K562 (cell line): ENCODE measurements around the gene C6orf15. TPM values are rescaled to one million over a fixed set of nuclear protein-coding genes. Genes with fewer than 3 reads are reported as not detected.

Source experiments
- ATAC-seq: fragments of 200-7000 bp; cut with Tn5 transposase; 3 replicates; pipeline ENCODE4 v1.9.1; 2020; ENCODE audit warnings: moderate library complexity
- BruUV-seq: library from RNA; stranded (reverse); fragments of 400-500 nt; replicated peaks from 2 replicates; lab custom pipeline; 2021; lab: Mats Ljungman, UMichigan
- CTCF ChIA-PET: fragments of 300-600 bp; formaldehyde crosslinking; extraction: SDS; loops from one replicate; lab custom pipeline; 2021; ENCODE audit warnings: low intra/inter-chr PET ratio; lab: Yijun Ruan, JAX
- POLR2A ChIA-PET: fragments of 300-600, 350-650 bp; sonication (Branson Sonifier 250); formaldehyde crosslinking; extraction: SDS; loops from one replicate; lab custom pipeline; 2021; ENCODE audit warnings: antibody characterized with exemption, inconsistent platforms; lab: Yijun Ruan, JAX
- DNase-seq, 4 experiments: peaks; one replicate each; pipeline versions ENCODE4 v3.0.0 to v3.0.0-alpha.2; 2011 to 2018; ENCODE audit warnings: low spot score in 3 of 4, mixed read lengths in 3 of 4; ENCODE audit errors: extremely low read depth in 1 of 4
- FAIRE-seq: peaks from 2 replicates; lab custom pipeline; 2011; peaks lifted over from hg19 to GRCh38; lab: Jason Lieb, UNC
- H2AFZ ChIP-seq: 2 replicates; pipeline ENCODE4 v1.6.0; 2011; ENCODE audit warnings: low read depth, low read length, control low read depth, inconsistent platforms
- H3K27ac ChIP-seq: fragments of 200-600 bp; 3 replicates; pipeline ENCODE4 v1.8.0; 2011; ENCODE audit warnings: low read depth, mild to moderate bottlenecking, control low read depth, inconsistent platforms, low read length, moderate library complexity, mixed read lengths; ENCODE audit errors: extremely low read depth
- H3K27me3 ChIP-seq, 2 experiments: fragments of 300-600 bp in 1 of 2; 2 replicates in 1 of 2; 3 replicates in 1 of 2; pipeline versions ENCODE4 v1.6.0 to v1.8.0; 2011; ENCODE audit warnings: inconsistent platforms in 2 of 2, low read length in 2 of 2, mild to moderate bottlenecking in 1 of 2, mixed read lengths in 1 of 2, moderate library complexity in 1 of 2; ENCODE audit not compliant: control insufficient read depth in 2 of 2, insufficient read depth in 2 of 2
- H3K36me3 ChIP-seq: fragments of 300-600 bp; 3 replicates; pipeline ENCODE4 v1.8.0; 2011; ENCODE audit warnings: mild to moderate bottlenecking, low read length, inconsistent platforms; ENCODE audit not compliant: control insufficient read depth, insufficient read depth
- H3K4me1 ChIP-seq, 2 experiments: fragments of 200-600 bp in 1 of 2; replicated peaks in 1 of 2; 2 replicates in 1 of 2; 3 replicates in 1 of 2; pipeline versions ENCODE4 v1.5.1 to v1.8.0; 2011; ENCODE audit warnings: inconsistent platforms in 2 of 2, low read length in 2 of 2, mild to moderate bottlenecking in 1 of 2, mixed read lengths in 1 of 2, moderate library complexity in 1 of 2; ENCODE audit not compliant: control insufficient read depth in 2 of 2, insufficient read depth in 2 of 2
- H3K4me2 ChIP-seq: 2 replicates; pipeline ENCODE4 v1.6.1; 2011; ENCODE audit warnings: low read length, control low read depth, inconsistent platforms, mixed read lengths; ENCODE audit not compliant: insufficient read depth
- H3K4me3 ChIP-seq: fragments of 200-600 bp; sonication (generic), shearing (Covaris generic); 2 replicates; pipeline ENCODE4 v1.5.1; 2016; ENCODE audit warnings: control low read depth, inconsistent platforms
- H3K79me2 ChIP-seq: fragments of 200-600 bp; 3 replicates; pipeline ENCODE4 v1.8.0; 2011; ENCODE audit warnings: low read length, inconsistent platforms; ENCODE audit not compliant: control insufficient read depth, insufficient read depth
- H3K9ac ChIP-seq, 2 experiments: 2 replicates each; pipeline versions ENCODE4 v1.6.0 to v1.6.1; 2011; ENCODE audit warnings: low read depth in 2 of 2, low read length in 2 of 2, control low read depth in 1 of 2, inconsistent platforms in 1 of 2, mild to moderate bottlenecking in 1 of 2, mixed read lengths in 1 of 2; ENCODE audit not compliant: insufficient read depth in 1 of 2
- H3K9me1 ChIP-seq: one replicate; pipeline ENCODE4 v1.6.0; 2011; ENCODE audit warnings: inconsistent platforms, mild to moderate bottlenecking, low read length, moderate library complexity; ENCODE audit not compliant: control insufficient read depth, insufficient read depth
- H3K9me3 ChIP-seq: replicated peaks from 2 replicates; pipeline ENCODE4 v1.5.1; 2011; ENCODE audit warnings: low read depth, low read length, inconsistent platforms; ENCODE audit not compliant: control insufficient read depth, insufficient read depth
- H4K20me1 ChIP-seq: replicated peaks from 2 replicates; pipeline ENCODE4 v1.6.1; 2011; ENCODE audit warnings: low read length, inconsistent platforms, mixed read lengths; ENCODE audit not compliant: control insufficient read depth, insufficient read depth
- BRCA1 ChIP-seq, 2 experiments: fragments of 450-650 bp in 1 of 2; sonication (generic) in 1 of 2; formaldehyde crosslinking in 1 of 2; IDR thresholded peaks; 2 replicates each; pipeline versions ENCODE4 v1.5.0 to v1.6.1; 2017 to 2020; ENCODE audit warnings: mild to moderate bottlenecking in 1 of 2, missing genetic modification reagents in 1 of 2
- DLX4 ChIP-seq: fragments of 250-450 bp; sonication (Bioruptor Pico); IDR thresholded peaks from 2 replicates; pipeline ENCODE4 v1.6.1; 2021; ENCODE audit warnings: mild to moderate bottlenecking
- HLTF ChIP-seq: fragments of 450-650 bp; IDR thresholded peaks from 2 replicates; pipeline ENCODE4 v1.6.1; 2016
- HNRNPH1 ChIP-seq: fragments of 200-400 bp; formaldehyde crosslinking; optimal IDR thresholded peaks from 2 replicates; pipeline ENCODE3; 2017; ENCODE audit warnings: low read depth, mild to moderate bottlenecking, low read length, moderate library complexity
- MAFF ChIP-seq: IDR thresholded peaks from 2 replicates; pipeline ENCODE4 v1.6.1; 2012; ENCODE audit warnings: low read length, improper control_type of control experiment
- MYC ChIP-seq, 2 experiments: fragments of 250-450 bp in 1 of 2; sonication (Bioruptor Pico) in 1 of 2; IDR thresholded peaks; 2 replicates each; pipeline versions ENCODE4 v1.5.1 to v1.6.1; 2012 to 2021; ENCODE audit warnings: low read depth in 2 of 2, borderline replicate concordance in 1 of 2, improper control_type of control experiment in 1 of 2, low read length in 1 of 2, mild to moderate bottlenecking in 1 of 2, moderate library complexity in 1 of 2
- NFATC3 ChIP-seq: fragments of 450-650 bp; IDR thresholded peaks from 2 replicates; pipeline ENCODE4 v1.6.1; 2017; ENCODE audit warnings: mild to moderate bottlenecking
- NONO ChIP-seq, 2 experiments: fragments of 200-400 bp in 1 of 2; fragments of 450-650 bp in 1 of 2; formaldehyde crosslinking in 1 of 2; IDR thresholded peaks; 2 replicates each; pipeline ENCODE4 v1.6.1; 2017; ENCODE audit warnings: low read depth in 2 of 2, mild to moderate bottlenecking in 2 of 2, moderate library complexity in 2 of 2, low read length in 1 of 2
- NR2C2 ChIP-seq, 2 experiments: fragments of 200-800 bp in 1 of 2; sonication (Bioruptor generic) in 1 of 2; sonication (generic) in 1 of 2; formaldehyde crosslinking in 1 of 2; IDR thresholded peaks; 2 replicates each; pipeline versions ENCODE4 v1.6.1 to v1.8.0; 2016 to 2022; ENCODE audit warnings: mild to moderate bottlenecking in 1 of 2, missing compliant biosample characterization in 1 of 2, missing genetic modification characterization in 1 of 2, missing genetic modification reagents in 1 of 2
- SMARCB1 ChIP-seq: IDR thresholded peaks from 2 replicates; pipeline ENCODE4 v1.6.1; 2011; ENCODE audit warnings: improper control_type of control experiment, low read depth; ENCODE audit not compliant: insufficient read length
- STAT5A ChIP-seq: IDR thresholded peaks from 2 replicates; pipeline ENCODE4 v1.6.1; 2012; ENCODE audit warnings: low read length, inconsistent platforms, borderline replicate concordance
- THRB ChIP-seq: fragments of 450-650 bp; formaldehyde crosslinking; conservative IDR thresholded peaks from 2 replicates; pipeline ENCODE4 v1.4.0; 2022; ENCODE audit warnings: mild to moderate bottlenecking, missing genetic modification characterization
- TOE1 ChIP-seq, 2 experiments: fragments of 450-650 bp in 1 of 2; sonication (generic) in 1 of 2; formaldehyde crosslinking in 1 of 2; IDR thresholded peaks; 2 replicates each; pipeline versions ENCODE4 v1.7.1 to v1.8.0; 2016 to 2022; ENCODE audit warnings: borderline replicate concordance in 2 of 2, mild to moderate bottlenecking in 2 of 2, antibody characterized with exemption in 1 of 2, inconsistent platforms in 1 of 2, low read depth in 1 of 2, missing genetic modification reagents in 1 of 2, moderate library complexity in 1 of 2
- ZBTB34 ChIP-seq: fragments of 250-450 bp; sonication (Bioruptor Pico); IDR thresholded peaks from 2 replicates; pipeline ENCODE4 v1.8.0; 2021; ENCODE audit warnings: mild to moderate bottlenecking, moderate library complexity
- ZNF140 ChIP-seq: fragments of 250-450 bp; sonication (Bioruptor Pico); IDR thresholded peaks from 2 replicates; pipeline ENCODE4 v1.8.0; 2021; ENCODE audit warnings: moderate library complexity, mild to moderate bottlenecking, inconsistent platforms
- ZNF143 ChIP-seq: sonication (generic); formaldehyde crosslinking; IDR thresholded peaks from 2 replicates; pipeline ENCODE4 v1.9.0; 2022; ENCODE audit warnings: mild to moderate bottlenecking, missing genetic modification reagents
- WGBS: fragments of 100-300 bp; shearing (Covaris generic); methylation state at CpG from one replicate; pipeline ENCODE4 v1.1.6; 2016; ENCODE audit warnings: low coverage, mixed read lengths; ENCODE audit not compliant: insufficient coverage; ENCODE audit errors: missing lambda C conversion rate; 5-methylcytosine and 5-hydroxymethylcytosine counted together
- in situ Hi-C: fragments of 300-500 bp; cut with MboI; formaldehyde crosslinking; loops from 4 replicates; pipeline ENCODE4 v1.15.0; 2018; ENCODE audit warnings: inconsistent platforms, mixed read lengths
- intact Hi-C: fragments of 100-400 bp; cut with micrococcal nuclease; formaldehyde crosslinking; loops from 2 replicates; pipeline ENCODE4 v1.14.2; 2022
- polyA plus RNA-seq, 8 experiments: library from polyadenylated mRNA; depleted of rRNA in 4 of 8; stranded (reverse) in 5 of 8; unstranded in 3 of 8; fragments of >200 nt; fragmentation: Nextera tagmentation in 2 of 8; fragmentation: Illumina TruSeq in 1 of 8; extraction: Ambion mirVana in 2 of 8; extraction: Trizol in 1 of 8; gene quantifications; 2 replicates each; pipeline versions ENCODE4 v1.2.1 to v1.2.3, GENCODE V29; 2011 to 2014; ENCODE audit warnings: inconsistent platforms in 1 of 8, missing spikeins in 1 of 8
- total RNA-seq, 7 experiments: library from RNA; depleted of rRNA in 6 of 7; stranded (reverse); fragments of >200 nt in 6 of 7; fragmentation: Illumina TruSeq in 2 of 7; extraction: Trizol in 2 of 7; gene quantifications; 2 replicates each; pipeline versions ENCODE4 v1.2.1 to v1.2.3, GENCODE V29; 2011 to 2021; ENCODE audit warnings: low replicate concordance in 1 of 7

The C6orf15 gene
- total and polyA plus RNA-seq, 9 of the 15 experiments (the other 6 are each of a cell fraction or from before 2014, with no cell fraction given) = not detected

- no peak for TF ChIP-seq NR2C2 (CRISPR knock-in tag; IDR thresholded peaks at IDR 0.05)
- TF ChIP-seq NR2C2 (tag; IDR thresholded peaks at IDR 0.05) = peak; percentile 19; the same call in 1 of the 2 replicates
- peak; percentile 24; the same call in 1 of the 2 replicates for TF ChIP-seq MYC (IDR thresholded peaks at IDR 0.05; ENCODE audit: low read depth, low read length)
- no peak for TF ChIP-seq MYC (CRISPR knock-in tag; IDR thresholded peaks at IDR 0.05; ENCODE audit: borderline replicate concordance, low read depth)
- TF ChIP-seq NONO (IDR thresholded peaks at IDR 0.05; ENCODE audit: low read depth in 2 of 2, low read length in 1 of 2) = no peak
- peak; percentile 31; the same call in 1 of the 2 replicates for TF ChIP-seq STAT5A
- TF ChIP-seq HNRNPH1 = no peak
Observed at GRCh38 chr6:31083742-31084354, 28.5 kb downstream of the C6orf15 start (continued).

- no peak for DNase-seq
- intact Hi-C loops = loop anchor here (5.0 kb wide), 2 partner anchors 205 to 340 kb away; partner anchors contain the start of genes FLOT1 and IER3
Observed at GRCh38 chr6:31081872-31082271, 30.5 kb downstream of the C6orf15 start.

More at GRCh38 chr6:31081872-31082271, 30.5 kb downstream of the C6orf15 start:
- in situ Hi-C loops = loop anchor here (10.0 kb wide), 1 partner anchor 407 kb away; the partner anchor contains the start of gene DHX16
- ATAC-seq = no peak
- TF ChIP-seq MAFF = no peak
- TF ChIP-seq HLTF = no peak
- no peak for TF ChIP-seq NFATC3
- no peak for TF ChIP-seq ZNF143 (CRISPR knock-in tag)
- TF ChIP-seq THRB (CRISPR knock-in tag) = no peak
- no peak for TF ChIP-seq ZBTB34 (CRISPR knock-in tag)
- no peak for TF ChIP-seq ZNF140 (CRISPR knock-in tag)
- TF ChIP-seq SMARCB1 = no peak
- no peak for TF ChIP-seq TOE1 (IDR thresholded peaks at IDR 0.05; ENCODE audit: borderline replicate concordance)
- no peak for TF ChIP-seq TOE1 (CRISPR knock-in tag; IDR thresholded peaks at IDR 0.05; ENCODE audit: borderline replicate concordance, low read depth)
- no peak for TF ChIP-seq BRCA1 (IDR thresholded peaks at IDR 0.05)
- no peak for TF ChIP-seq BRCA1 (CRISPR knock-in tag; IDR thresholded peaks at IDR 0.05)
- TF ChIP-seq DLX4 (CRISPR knock-in tag) = no peak
- TF ChIP-seq, all 486 proteins: peak for 0
- FAIRE-seq = no peak
- H3K4me1 ChIP-seq = peaks cover 12 to 14% of the 10 kb centered on the region in 2 experiments
- ChIA-PET CTCF (interaction anchor here (0.7 to 3.1 kb wide), 2 partner anchors 166 to 355 kb away, joined by 3 to 19 read pairs; no protein-coding TSS in a partner anchor), POLR2A (interaction anchor here (0.7 to 1.2 kb wide), 4 partner anchors 11 to 260 kb away, joined by 3 to 5 read pairs (median 3); no protein-coding TSS in a partner anchor)
- no peak overlapping the region for H3K4me3 ChIP-seq
- no TSS peak for BruUV-seq
- no peaks in the 10 kb centered on the region for H3K9me1 ChIP-seq
- no peaks in the 10 kb centered on the region for H3K79me2 ChIP-seq
- H3K9me3 ChIP-seq = no peaks in the 10 kb centered on the region
- H3K36me3 ChIP-seq = no peaks in the 10 kb centered on the region
- H4K20me1 ChIP-seq = no peaks in the 10 kb centered on the region
- H3K4me2 ChIP-seq = no peak overlapping the region
- 30% methylated on average over 6 of the region's 6 CpGs for WGBS
- no peak overlapping the region for H3K27ac ChIP-seq
- no peaks in the 10 kb centered on the region for H3K27me3 ChIP-seq
- no peak overlapping the region for H2AFZ ChIP-seq
- no peak overlapping the region for H3K9ac ChIP-seq
